WTC11 (cell line): Measurements from ENCODE around the gene PTPRS. TPM values are rescaled to one million over a fixed set of nuclear protein-coding genes. Genes with fewer than 3 reads are reported as not detected.

Experiments used
- ATAC-seq: fragments of 200-7000 bp; cut with Tn5 transposase; 2 replicates; pipeline ENCODE4 v1.10.0; 2021; ENCODE audit warnings: mild to moderate bottlenecking, moderate library complexity
- CTCF ChIA-PET: fragments of 300-600 bp; sonication (Branson Sonifier 250); formaldehyde crosslinking; loops from one replicate; lab custom pipeline; 2021; ENCODE audit warnings: antibody characterized with exemption; lab: Charles Lee
- POLR2A ChIA-PET: fragments of 350-600 bp; sonication (Branson Sonifier 250); formaldehyde crosslinking; loops from one replicate; lab custom pipeline; 2021; ENCODE audit warnings: antibody characterized with exemption; lab: Charles Lee
- DNase-seq: peaks from one replicate; pipeline ENCODE4 v3.0.0; 2021; ENCODE audit warnings: low spot score
- H3K27ac Mint-ChIP-seq: 2 replicates; pipeline ENCODE4 v1.8.0; 2021; ENCODE audit warnings: mixed read lengths
- H3K27me3 Mint-ChIP-seq: 2 replicates; pipeline ENCODE4 v1.8.0; 2021; ENCODE audit warnings: low read depth, mild to moderate bottlenecking, moderate library complexity, mixed read lengths
- H3K36me3 Mint-ChIP-seq: 2 replicates; pipeline ENCODE4 v1.8.0; 2021; ENCODE audit warnings: mixed read lengths
- H3K4me1 Mint-ChIP-seq: 2 replicates; pipeline ENCODE4 v1.8.0; 2022; ENCODE audit warnings: mixed read lengths
- H3K4me3 Mint-ChIP-seq: 2 replicates; pipeline ENCODE4 v1.8.0; 2021; ENCODE audit warnings: mild to moderate bottlenecking, moderate library complexity, mixed read lengths
- H3K9me3 Mint-ChIP-seq: 2 replicates; pipeline ENCODE4 v1.8.0; 2021; ENCODE audit warnings: mixed read lengths
- RELA ChIP-seq: sonication (generic); formaldehyde crosslinking; IDR thresholded peaks from 2 replicates; pipeline ENCODE4 v1.8.1; 2022; ENCODE audit warnings: missing genetic modification reagents, mild to moderate bottlenecking, borderline replicate concordance
- SMAD3 ChIP-seq: sonication (generic); formaldehyde crosslinking; IDR thresholded peaks from 2 replicates; pipeline ENCODE4 v1.8.0; 2022; ENCODE audit warnings: missing genetic modification reagents, mild to moderate bottlenecking, borderline replicate concordance
- SOX15 ChIP-seq: fragments of 250-450 bp; sonication (Bioruptor Pico); IDR thresholded peaks from 2 replicates; pipeline ENCODE4 v1.9.0; 2021; ENCODE audit warnings: mild to moderate bottlenecking
- SP1 ChIP-seq: sonication (generic); formaldehyde crosslinking; conservative IDR thresholded peaks from 2 replicates; pipeline ENCODE4 v1.8.1; 2022; ENCODE audit warnings: missing genetic modification reagents
- TCF7 ChIP-seq: sonication (generic); formaldehyde crosslinking; IDR thresholded peaks from 2 replicates; pipeline ENCODE4 v1.8.0; 2022; ENCODE audit warnings: mild to moderate bottlenecking, low read depth, missing genetic modification reagents, moderate library complexity
- ZNF396 ChIP-seq: fragments of 250-450 bp; sonication (Bioruptor Pico); IDR thresholded peaks from 2 replicates; pipeline ENCODE4 v1.8.0; 2021; ENCODE audit warnings: mild to moderate bottlenecking, moderate library complexity, borderline replicate concordance
- ZNF423 ChIP-seq: fragments of 250-450 bp; sonication (Bioruptor Pico); IDR thresholded peaks from 2 replicates; pipeline ENCODE4 v2.1.2; 2022; ENCODE audit warnings: mild to moderate bottlenecking, moderate library complexity
- total RNA-seq: library from RNA; stranded (reverse); gene quantifications from 3 replicates; pipeline ENCODE4 v1.2.3, GENCODE V29; 2021
- TF ChIP-seq, protein P1 (sequence below): sonication (generic); formaldehyde crosslinking; IDR thresholded peaks from 2 replicates; pipeline ENCODE4 v1.8.1; 2023; ENCODE audit warnings: mild to moderate bottlenecking, missing genetic modification reagents
- TF ChIP-seq, protein P2 (sequence below): sonication (generic); formaldehyde crosslinking; IDR thresholded peaks from 2 replicates; pipeline ENCODE4 v1.8.0; 2023; ENCODE audit warnings: missing genetic modification reagents
- TF ChIP-seq, protein P3 (sequence below): sonication (generic); formaldehyde crosslinking; IDR thresholded peaks from 2 replicates; pipeline ENCODE4 v1.8.1; 2023; ENCODE audit warnings: mild to moderate bottlenecking, missing genetic modification reagents, moderate library complexity
- TF ChIP-seq, protein P4 (sequence below): fragments of 200-600 bp; IDR thresholded peaks from 2 replicates; pipeline ENCODE4 v1.8.0; 2022; ENCODE audit warnings: antibody characterized with exemption
- TF ChIP-seq, protein P5 (sequence below): sonication (generic); formaldehyde crosslinking; IDR thresholded peaks from 2 replicates; pipeline ENCODE4 v1.8.0; 2023; ENCODE audit warnings: mild to moderate bottlenecking, missing genetic modification reagents
- TF ChIP-seq, protein P6 (sequence below): sonication (generic); formaldehyde crosslinking; IDR thresholded peaks from 2 replicates; pipeline ENCODE4 v1.8.0; 2023; ENCODE audit warnings: missing genetic modification reagents, mild to moderate bottlenecking, borderline replicate concordance
- TF ChIP-seq, protein P7 (sequence below): sonication (generic); formaldehyde crosslinking; IDR thresholded peaks from 2 replicates; pipeline ENCODE4 v1.8.1; 2022; ENCODE audit warnings: mild to moderate bottlenecking, missing genetic modification reagents, moderate library complexity, borderline replicate concordance

PTPRS gene
- total RNA-seq, 1 experiment from 2014 or later = 201 TPM

DNA sequence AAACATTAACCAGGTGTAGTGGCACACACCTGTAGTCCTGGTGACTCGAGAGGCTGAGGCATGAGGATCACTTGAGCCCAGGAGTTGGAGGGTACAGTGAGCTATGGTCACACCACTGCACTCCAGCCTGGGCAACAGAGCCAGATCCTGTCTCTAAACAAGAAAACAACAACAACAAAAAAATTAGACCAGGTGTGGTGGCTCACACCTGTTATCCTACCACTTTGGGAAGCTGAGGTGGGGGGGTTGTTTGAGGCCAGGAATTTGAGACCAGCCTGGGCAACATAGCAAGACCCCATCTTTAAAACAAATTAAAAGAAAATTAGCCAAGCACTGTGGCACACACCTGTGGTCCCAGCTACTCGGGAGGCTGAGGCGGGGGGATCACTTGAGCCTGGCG is 20.8 kb upstream of the PTPRS start:
- POLR2A ChIA-PET = no interaction called here
- DNase-seq = no peak
- CTCF ChIA-PET = no interaction called here
- ATAC-seq = no peak
- no peak overlapping the region for H3K27ac Mint-ChIP-seq
- no peak overlapping the region for H3K4me3 Mint-ChIP-seq
- H3K27me3 Mint-ChIP-seq = peaks cover 18% of the 10 kb centered on the region
- peaks cover 11% of the 10 kb centered on the region for H3K4me1 Mint-ChIP-seq
- TF ChIP-seq, protein P1, sequence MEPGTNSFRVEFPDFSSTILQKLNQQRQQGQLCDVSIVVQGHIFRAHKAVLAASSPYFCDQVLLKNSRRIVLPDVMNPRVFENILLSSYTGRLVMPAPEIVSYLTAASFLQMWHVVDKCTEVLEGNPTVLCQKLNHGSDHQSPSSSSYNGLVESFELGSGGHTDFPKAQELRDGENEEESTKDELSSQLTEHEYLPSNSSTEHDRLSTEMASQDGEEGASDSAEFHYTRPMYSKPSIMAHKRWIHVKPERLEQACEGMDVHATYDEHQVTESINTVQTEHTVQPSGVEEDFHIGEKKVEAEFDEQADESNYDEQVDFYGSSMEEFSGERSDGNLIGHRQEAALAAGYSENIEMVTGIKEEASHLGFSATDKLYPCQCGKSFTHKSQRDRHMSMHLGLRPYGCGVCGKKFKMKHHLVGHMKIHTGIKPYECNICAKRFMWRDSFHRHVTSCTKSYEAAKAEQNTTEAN (CRISPR knock-in tag) = no peak
- TF ChIP-seq, all 79 proteins: peak for 0
- Mint-ChIP-seq H3K36me3 (no peaks in the 10 kb centered on the region), H3K9me3 (no peaks in the 10 kb centered on the region)

DNA sequence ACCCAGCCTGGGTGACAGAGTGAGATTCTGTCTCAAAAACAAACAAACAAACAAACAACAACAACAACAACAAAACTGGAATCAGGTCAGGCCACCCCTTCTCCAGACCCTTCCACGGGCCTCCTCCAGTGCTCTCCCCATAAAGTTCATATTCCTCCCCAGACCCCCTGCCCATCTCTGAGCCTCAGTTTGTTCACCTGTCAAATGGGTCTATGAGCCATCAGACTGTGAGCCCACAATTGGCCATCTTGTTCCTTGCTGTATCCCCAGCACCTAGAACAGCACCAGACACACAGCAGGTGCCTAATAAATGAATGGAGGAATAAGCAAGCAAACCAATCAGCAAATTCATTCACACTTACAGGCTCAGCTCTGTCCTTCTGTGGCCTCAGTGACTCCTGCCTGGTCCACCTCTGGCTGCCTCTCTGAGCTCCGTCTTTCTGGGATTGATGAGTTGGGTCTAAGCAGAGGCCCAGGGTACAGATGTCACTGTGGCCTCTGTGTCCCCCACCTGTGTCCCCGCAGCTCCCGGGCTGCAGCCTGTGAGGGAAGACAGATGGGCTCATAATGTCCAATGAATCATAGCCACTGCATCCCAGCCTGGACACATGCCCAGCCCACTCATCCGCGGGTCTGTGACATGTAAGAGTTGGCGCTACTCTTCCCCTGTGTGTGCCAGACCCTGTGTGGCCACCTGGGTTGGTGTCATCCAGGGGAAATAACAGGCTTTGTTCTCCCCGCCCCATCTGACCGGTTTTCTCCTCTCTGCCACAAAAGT is 19.6 kb upstream of the PTPRS start:
- POLR2A ChIA-PET = interaction anchor here (0.6 kb wide), 1 partner anchor 41 kb away, joined by 3 read pairs; no protein-coding TSS in a partner anchor
- CTCF ChIA-PET = no interaction called here
- H3K9me3 Mint-ChIP-seq = no peaks in the 10 kb centered on the region
- no peak overlapping the region for H3K4me3 Mint-ChIP-seq
- TF ChIP-seq ZNF423 (CRISPR knock-in tag) (no peak), SMAD3 (no peak), RELA (CRISPR knock-in tag) (no peak), SOX15 (no peak)
- TF ChIP-seq, protein P2, sequence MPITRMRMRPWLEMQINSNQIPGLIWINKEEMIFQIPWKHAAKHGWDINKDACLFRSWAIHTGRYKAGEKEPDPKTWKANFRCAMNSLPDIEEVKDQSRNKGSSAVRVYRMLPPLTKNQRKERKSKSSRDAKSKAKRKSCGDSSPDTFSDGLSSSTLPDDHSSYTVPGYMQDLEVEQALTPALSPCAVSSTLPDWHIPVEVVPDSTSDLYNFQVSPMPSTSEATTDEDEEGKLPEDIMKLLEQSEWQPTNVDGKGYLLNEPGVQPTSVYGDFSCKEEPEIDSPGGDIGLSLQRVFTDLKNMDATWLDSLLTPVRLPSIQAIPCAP (CRISPR knock-in tag) = no peak
- TF ChIP-seq, protein P3, sequence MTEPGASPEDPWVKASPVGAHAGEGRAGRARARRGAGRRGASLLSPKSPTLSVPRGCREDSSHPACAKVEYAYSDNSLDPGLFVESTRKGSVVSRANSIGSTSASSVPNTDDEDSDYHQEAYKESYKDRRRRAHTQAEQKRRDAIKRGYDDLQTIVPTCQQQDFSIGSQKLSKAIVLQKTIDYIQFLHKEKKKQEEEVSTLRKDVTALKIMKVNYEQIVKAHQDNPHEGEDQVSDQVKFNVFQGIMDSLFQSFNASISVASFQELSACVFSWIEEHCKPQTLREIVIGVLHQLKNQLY (CRISPR knock-in tag) = no peak
- TF ChIP-seq, protein P4, sequence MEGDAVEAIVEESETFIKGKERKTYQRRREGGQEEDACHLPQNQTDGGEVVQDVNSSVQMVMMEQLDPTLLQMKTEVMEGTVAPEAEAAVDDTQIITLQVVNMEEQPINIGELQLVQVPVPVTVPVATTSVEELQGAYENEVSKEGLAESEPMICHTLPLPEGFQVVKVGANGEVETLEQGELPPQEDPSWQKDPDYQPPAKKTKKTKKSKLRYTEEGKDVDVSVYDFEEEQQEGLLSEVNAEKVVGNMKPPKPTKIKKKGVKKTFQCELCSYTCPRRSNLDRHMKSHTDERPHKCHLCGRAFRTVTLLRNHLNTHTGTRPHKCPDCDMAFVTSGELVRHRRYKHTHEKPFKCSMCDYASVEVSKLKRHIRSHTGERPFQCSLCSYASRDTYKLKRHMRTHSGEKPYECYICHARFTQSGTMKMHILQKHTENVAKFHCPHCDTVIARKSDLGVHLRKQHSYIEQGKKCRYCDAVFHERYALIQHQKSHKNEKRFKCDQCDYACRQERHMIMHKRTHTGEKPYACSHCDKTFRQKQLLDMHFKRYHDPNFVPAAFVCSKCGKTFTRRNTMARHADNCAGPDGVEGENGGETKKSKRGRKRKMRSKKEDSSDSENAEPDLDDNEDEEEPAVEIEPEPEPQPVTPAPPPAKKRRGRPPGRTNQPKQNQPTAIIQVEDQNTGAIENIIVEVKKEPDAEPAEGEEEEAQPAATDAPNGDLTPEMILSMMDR = no peak
- no peak for ATAC-seq
- H3K27ac Mint-ChIP-seq = no peak overlapping the region
- peaks cover 11% of the 10 kb centered on the region for H3K4me1 Mint-ChIP-seq
- no peak for DNase-seq
- peaks cover 27% of the 10 kb centered on the region for H3K27me3 Mint-ChIP-seq
- no peaks in the 10 kb centered on the region for H3K36me3 Mint-ChIP-seq

DNA sequence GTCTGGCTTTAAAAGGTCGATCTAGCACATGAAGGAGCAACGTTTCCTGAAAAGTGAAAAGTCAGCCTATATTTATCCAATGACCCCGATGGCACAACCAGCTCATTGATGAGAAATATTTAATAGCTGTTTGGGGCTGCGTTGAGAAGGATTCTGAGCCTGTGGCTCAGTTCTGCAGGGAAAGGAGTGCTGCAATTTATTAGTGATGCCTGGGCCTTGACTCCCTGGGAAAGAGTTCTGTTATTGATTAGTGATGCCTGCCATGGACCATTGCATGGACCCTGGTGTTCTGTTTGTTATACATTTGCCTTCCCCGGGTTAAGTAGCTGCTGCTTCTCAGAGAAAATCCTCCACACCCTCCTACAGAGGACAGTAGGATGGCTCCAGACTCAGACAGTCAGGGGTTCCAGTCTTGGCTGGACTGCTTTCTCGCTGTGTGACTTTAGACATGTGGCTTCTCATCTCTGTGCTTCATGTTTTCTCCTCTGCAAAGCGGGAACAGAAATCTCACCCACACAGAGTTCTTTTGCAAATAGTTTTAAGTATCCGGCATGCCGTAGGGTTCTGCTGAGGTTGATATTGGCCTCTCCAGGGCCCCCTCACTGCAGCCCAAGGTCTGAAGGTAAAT is 17.7 kb upstream of the PTPRS start:
- no peaks in the 10 kb centered on the region for H3K9me3 Mint-ChIP-seq
- no peaks in the 10 kb centered on the region for H3K36me3 Mint-ChIP-seq
- ATAC-seq = peak; percentile 63
- no peak overlapping the region for H3K27ac Mint-ChIP-seq
- ChIA-PET POLR2A (interaction anchor here (0.6 kb wide), 1 partner anchor 439 kb away, joined by 3 read pairs; no protein-coding TSS in a partner anchor), CTCF (no interaction called here)
- peaks cover 8% of the 10 kb centered on the region for H3K4me1 Mint-ChIP-seq
- peaks cover 35% of the 10 kb centered on the region for H3K27me3 Mint-ChIP-seq
- peak overlapping the region; percentile 49 for H3K4me3 Mint-ChIP-seq
- DNase-seq = no peak
- TF ChIP-seq, protein P5, sequence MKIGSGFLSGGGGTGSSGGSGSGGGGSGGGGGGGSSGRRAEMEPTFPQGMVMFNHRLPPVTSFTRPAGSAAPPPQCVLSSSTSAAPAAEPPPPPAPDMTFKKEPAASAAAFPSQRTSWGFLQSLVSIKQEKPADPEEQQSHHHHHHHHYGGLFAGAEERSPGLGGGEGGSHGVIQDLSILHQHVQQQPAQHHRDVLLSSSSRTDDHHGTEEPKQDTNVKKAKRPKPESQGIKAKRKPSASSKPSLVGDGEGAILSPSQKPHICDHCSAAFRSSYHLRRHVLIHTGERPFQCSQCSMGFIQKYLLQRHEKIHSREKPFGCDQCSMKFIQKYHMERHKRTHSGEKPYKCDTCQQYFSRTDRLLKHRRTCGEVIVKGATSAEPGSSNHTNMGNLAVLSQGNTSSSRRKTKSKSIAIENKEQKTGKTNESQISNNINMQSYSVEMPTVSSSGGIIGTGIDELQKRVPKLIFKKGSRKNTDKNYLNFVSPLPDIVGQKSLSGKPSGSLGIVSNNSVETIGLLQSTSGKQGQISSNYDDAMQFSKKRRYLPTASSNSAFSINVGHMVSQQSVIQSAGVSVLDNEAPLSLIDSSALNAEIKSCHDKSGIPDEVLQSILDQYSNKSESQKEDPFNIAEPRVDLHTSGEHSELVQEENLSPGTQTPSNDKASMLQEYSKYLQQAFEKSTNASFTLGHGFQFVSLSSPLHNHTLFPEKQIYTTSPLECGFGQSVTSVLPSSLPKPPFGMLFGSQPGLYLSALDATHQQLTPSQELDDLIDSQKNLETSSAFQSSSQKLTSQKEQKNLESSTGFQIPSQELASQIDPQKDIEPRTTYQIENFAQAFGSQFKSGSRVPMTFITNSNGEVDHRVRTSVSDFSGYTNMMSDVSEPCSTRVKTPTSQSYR (CRISPR knock-in tag) = no peak
- TF ChIP-seq SP1 (CRISPR knock-in tag) = no peak
- TF ChIP-seq, protein P6, sequence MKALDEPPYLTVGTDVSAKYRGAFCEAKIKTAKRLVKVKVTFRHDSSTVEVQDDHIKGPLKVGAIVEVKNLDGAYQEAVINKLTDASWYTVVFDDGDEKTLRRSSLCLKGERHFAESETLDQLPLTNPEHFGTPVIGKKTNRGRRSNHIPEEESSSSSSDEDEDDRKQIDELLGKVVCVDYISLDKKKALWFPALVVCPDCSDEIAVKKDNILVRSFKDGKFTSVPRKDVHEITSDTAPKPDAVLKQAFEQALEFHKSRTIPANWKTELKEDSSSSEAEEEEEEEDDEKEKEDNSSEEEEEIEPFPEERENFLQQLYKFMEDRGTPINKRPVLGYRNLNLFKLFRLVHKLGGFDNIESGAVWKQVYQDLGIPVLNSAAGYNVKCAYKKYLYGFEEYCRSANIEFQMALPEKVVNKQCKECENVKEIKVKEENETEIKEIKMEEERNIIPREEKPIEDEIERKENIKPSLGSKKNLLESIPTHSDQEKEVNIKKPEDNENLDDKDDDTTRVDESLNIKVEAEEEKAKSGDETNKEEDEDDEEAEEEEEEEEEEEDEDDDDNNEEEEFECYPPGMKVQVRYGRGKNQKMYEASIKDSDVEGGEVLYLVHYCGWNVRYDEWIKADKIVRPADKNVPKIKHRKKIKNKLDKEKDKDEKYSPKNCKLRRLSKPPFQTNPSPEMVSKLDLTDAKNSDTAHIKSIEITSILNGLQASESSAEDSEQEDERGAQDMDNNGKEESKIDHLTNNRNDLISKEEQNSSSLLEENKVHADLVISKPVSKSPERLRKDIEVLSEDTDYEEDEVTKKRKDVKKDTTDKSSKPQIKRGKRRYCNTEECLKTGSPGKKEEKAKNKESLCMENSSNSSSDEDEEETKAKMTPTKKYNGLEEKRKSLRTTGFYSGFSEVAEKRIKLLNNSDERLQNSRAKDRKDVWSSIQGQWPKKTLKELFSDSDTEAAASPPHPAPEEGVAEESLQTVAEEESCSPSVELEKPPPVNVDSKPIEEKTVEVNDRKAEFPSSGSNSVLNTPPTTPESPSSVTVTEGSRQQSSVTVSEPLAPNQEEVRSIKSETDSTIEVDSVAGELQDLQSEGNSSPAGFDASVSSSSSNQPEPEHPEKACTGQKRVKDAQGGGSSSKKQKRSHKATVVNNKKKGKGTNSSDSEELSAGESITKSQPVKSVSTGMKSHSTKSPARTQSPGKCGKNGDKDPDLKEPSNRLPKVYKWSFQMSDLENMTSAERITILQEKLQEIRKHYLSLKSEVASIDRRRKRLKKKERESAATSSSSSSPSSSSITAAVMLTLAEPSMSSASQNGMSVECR (CRISPR knock-in tag) = no peak
- no peak for TF ChIP-seq ZNF396 (CRISPR knock-in tag)
- TF ChIP-seq, protein P7, sequence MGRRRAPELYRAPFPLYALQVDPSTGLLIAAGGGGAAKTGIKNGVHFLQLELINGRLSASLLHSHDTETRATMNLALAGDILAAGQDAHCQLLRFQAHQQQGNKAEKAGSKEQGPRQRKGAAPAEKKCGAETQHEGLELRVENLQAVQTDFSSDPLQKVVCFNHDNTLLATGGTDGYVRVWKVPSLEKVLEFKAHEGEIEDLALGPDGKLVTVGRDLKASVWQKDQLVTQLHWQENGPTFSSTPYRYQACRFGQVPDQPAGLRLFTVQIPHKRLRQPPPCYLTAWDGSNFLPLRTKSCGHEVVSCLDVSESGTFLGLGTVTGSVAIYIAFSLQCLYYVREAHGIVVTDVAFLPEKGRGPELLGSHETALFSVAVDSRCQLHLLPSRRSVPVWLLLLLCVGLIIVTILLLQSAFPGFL (CRISPR knock-in tag) = no peak
- no peak for TF ChIP-seq TCF7 (CRISPR knock-in tag)
